HL-60/S4 treated with phorbol 12-myristate 13-acetate at 8.2 ng/mL for 4 days and 3 days (cell line): ENCODE measurements around the gene XPO4.
"Not testable (repeated sequence)": the region's sequence is repeated elsewhere in the genome, so short reads cannot be mapped to it uniquely, and the experiment has no call there.

Experiments
- in situ Hi-C: fragments of 300-500 bp; cut with MboI; formaldehyde crosslinking; loops from 2 replicates; pipeline ENCODE4 v1.15.0; 2022; ENCODE audit warnings: low sequenced_read_pairs

XPO4 gene

GRCh38 chr13:20902438-20903163 is at the start of gene XPO4:
Gene XPO4 (minus strand): TSS chr13:20902746. CDS start chr13:20902738, 8 bp downstream.
- in situ Hi-C loops = no loop called here

- in situ Hi-C loops = loop anchor here (25.0 kb wide), 2 partner anchors 539 to 761 kb away; partner anchors contain the start of gene GJB2
Measured at GRCh38 chr13:20948001-20948400, 45.5 kb upstream of the XPO4 start.

- in situ Hi-C loops = loop anchor here (25.0 kb wide), 2 partner anchors 541 to 759 kb away; partner anchors contain the start of gene GJB2
Measured at GRCh38 chr13:20945952-20946383, 43.4 kb upstream of the XPO4 start.

- in situ Hi-C loops = loop anchor here (25.0 kb wide), 2 partner anchors 544 to 756 kb away; partner anchors contain the start of gene GJB2
Measured at GRCh38 chr13:20942938-20943559, 40.5 kb upstream of the XPO4 start.

- in situ Hi-C loops = loop anchor here (25.0 kb wide), 2 partner anchors 547 to 753 kb away; partner anchors contain the start of gene GJB2
Measured at GRCh38 chr13:20940511-20940910, 38.0 kb upstream of the XPO4 start.

- in situ Hi-C loops = loop anchor here (25.0 kb wide), 2 partner anchors 547 to 753 kb away; partner anchors contain the start of gene GJB2
Measured at GRCh38 chr13:20940083-20940482, 37.5 kb upstream of the XPO4 start.

- in situ Hi-C loops = loop anchor here (25.0 kb wide), 2 partner anchors 548 to 752 kb away; partner anchors contain the start of gene GJB2
Measured at GRCh38 chr13:20939662-20940061, 37.1 kb upstream of the XPO4 start.

GRCh38 chr13:20938302-20938701 is 35.8 kb upstream of the XPO4 start:
- in situ Hi-C loops = loop anchor here (25.0 kb wide), 2 partner anchors 549 to 751 kb away; partner anchors contain the start of gene GJB2

- in situ Hi-C loops = loop anchor here (5.0 to 25.0 kb wide), 3 partner anchors 435 to 740 kb away; partner anchors contain the start of gene GJB2
Measured at GRCh38 chr13:20927596-20928257, 25.2 kb upstream of the XPO4 start.

GRCh38 chr13:20925395-20925790 is 22.8 kb upstream of the XPO4 start:
- in situ Hi-C loops = loop anchor here (5.0 to 25.0 kb wide), 3 partner anchors 433 to 738 kb away; partner anchors contain the start of gene GJB2

GRCh38 chr13:20924758-20925394 is 22.3 kb upstream of the XPO4 start:
- in situ Hi-C loops = loop anchor here (5.0 to 25.0 kb wide), 3 partner anchors 433 to 738 kb away; partner anchors contain the start of gene GJB2

- in situ Hi-C loops = no loop called here
Measured at GRCh38 chr13:20923272-20923671, 20.7 kb upstream of the XPO4 start.

- in situ Hi-C loops = no loop called here
Measured at GRCh38 chr13:20921572-20921971, 19.0 kb upstream of the XPO4 start.

GRCh38 chr13:20915676-20916075 is 13.1 kb upstream of the XPO4 start:
- in situ Hi-C loops = not testable (repeated sequence)

GRCh38 chr13:20911037-20911436 is 8.5 kb upstream of the XPO4 start:
- in situ Hi-C loops = no loop called here

GRCh38 chr13:20908714-20909497 is 6.4 kb upstream of the XPO4 start:
- in situ Hi-C loops = no loop called here

GRCh38 chr13:20904908-20905307 is 2.4 kb upstream of the XPO4 start:
- in situ Hi-C loops = no loop called here

- in situ Hi-C loops = no loop called here
Measured at GRCh38 chr13:20903164-20903475, 574 bp upstream of the XPO4 start.

- in situ Hi-C loops = no loop called here
Measured at GRCh38 chr13:20901668-20902437, 693 bp downstream of the XPO4 start.
